H9 (cell line): ENCODE measurements around the gene CNOT6. TPM values are rescaled to one million over a fixed set of nuclear protein-coding genes. Genes with fewer than 3 reads are reported as not detected.

Experiments
- DNase-seq: peaks from one replicate; pipeline ENCODE4 v3.0.0-alpha.2; 2017
- H2AFZ ChIP-seq: one replicate; pipeline ENCODE4 v1.6.1; 2013; ENCODE audit warnings: mild to moderate bottlenecking, low read length, control low read depth, moderate library complexity
- H2AK5ac ChIP-seq: 2 replicates; pipeline ENCODE4 v1.6.1; 2013; ENCODE audit warnings: low read length, control low read depth, mixed read lengths; ENCODE audit not compliant: insufficient read length
- H2BK120ac ChIP-seq: one replicate; pipeline ENCODE4 v1.6.1; 2013; ENCODE audit warnings: low read depth, mild to moderate bottlenecking, low read length, control low read depth, inconsistent platforms; ENCODE audit not compliant: poor library complexity, severe bottlenecking
- H2BK12ac ChIP-seq: 2 replicates; pipeline ENCODE4 v1.6.1; 2013; ENCODE audit warnings: low read length, control low read depth, mixed read lengths, low read depth; ENCODE audit not compliant: insufficient read length
- H2BK15ac ChIP-seq: 2 replicates; pipeline ENCODE4 v1.6.1; 2013; ENCODE audit warnings: low read depth, low read length, control low read depth
- H2BK20ac ChIP-seq: one replicate; pipeline ENCODE4 v1.6.1; 2013; ENCODE audit warnings: low read depth, mild to moderate bottlenecking, low read length, control low read depth, inconsistent platforms; ENCODE audit not compliant: poor library complexity, severe bottlenecking
- H2BK5ac ChIP-seq: 2 replicates; pipeline ENCODE4 v1.6.1; 2013; ENCODE audit warnings: low read length, control low read depth, mixed read lengths; ENCODE audit not compliant: insufficient read length
- H3K14ac ChIP-seq: 2 replicates; pipeline ENCODE4 v1.6.1; 2013; ENCODE audit warnings: low read length, control low read depth; ENCODE audit not compliant: insufficient read depth
- H3K18ac ChIP-seq: 2 replicates; pipeline ENCODE4 v1.6.1; 2013; ENCODE audit warnings: low read depth, mild to moderate bottlenecking, mixed read lengths, low read length, control low read depth; ENCODE audit not compliant: insufficient read length
- H3K23ac ChIP-seq: 2 replicates; pipeline ENCODE4 v1.6.1; 2013; ENCODE audit warnings: low read length, control low read depth, mixed read lengths, low read depth; ENCODE audit not compliant: insufficient read length
- H3K23me2 ChIP-seq: 2 replicates; pipeline ENCODE4 v1.6.1; 2013; ENCODE audit warnings: low read depth, mild to moderate bottlenecking, mixed read lengths, low read length, control low read depth; ENCODE audit not compliant: insufficient read length, poor library complexity, severe bottlenecking
- H3K27ac ChIP-seq: 2 replicates; pipeline ENCODE4 v1.5.1; 2013; ENCODE audit warnings: low read length, control low read depth, mixed read lengths, low read depth; ENCODE audit not compliant: insufficient read length
- H3K27me3 ChIP-seq: 2 replicates; pipeline ENCODE4 v1.6.1; 2013; ENCODE audit warnings: low read length, control low read depth, inconsistent platforms; ENCODE audit not compliant: insufficient read depth
- H3K4ac ChIP-seq: 2 replicates; pipeline ENCODE4 v1.6.1; 2013; ENCODE audit warnings: low read depth, mild to moderate bottlenecking, control low read depth, inconsistent platforms, low read length, moderate library complexity
- H3K4me1 ChIP-seq: 2 replicates; pipeline ENCODE4 v1.6.1; 2013; ENCODE audit warnings: low read length, control low read depth, inconsistent platforms; ENCODE audit not compliant: insufficient read depth
- H3K4me2 ChIP-seq: 2 replicates; pipeline ENCODE4 v1.6.1; 2013; ENCODE audit warnings: low read length, control low read depth, mixed read lengths; ENCODE audit not compliant: insufficient read length, insufficient read depth
- H3K56ac ChIP-seq: 2 replicates; pipeline ENCODE4 v1.6.1; 2013; ENCODE audit warnings: low read depth, mild to moderate bottlenecking, mixed read lengths, low read length, control low read depth; ENCODE audit not compliant: insufficient read length
- H3K79me1 ChIP-seq: 2 replicates; pipeline ENCODE4 v1.6.1; 2013; ENCODE audit warnings: low read depth, mild to moderate bottlenecking, moderate library complexity, low read length, control low read depth, inconsistent platforms; ENCODE audit not compliant: insufficient read depth, poor library complexity, severe bottlenecking
- H3K79me2 ChIP-seq: 2 replicates; pipeline ENCODE4 v1.6.1; 2013; ENCODE audit warnings: low read length, control low read depth, inconsistent platforms; ENCODE audit not compliant: insufficient read depth
- H3K9ac ChIP-seq: 2 replicates; pipeline ENCODE4 v1.6.1; 2013; ENCODE audit warnings: low read length, control low read depth, mixed read lengths; ENCODE audit not compliant: insufficient read length; ENCODE audit errors: extremely low read depth
- H3K9me3 ChIP-seq: one replicate; pipeline ENCODE4 v1.6.1; 2013; ENCODE audit warnings: low read depth, low read length, inconsistent platforms; ENCODE audit not compliant: control insufficient read depth
- H3T11ph ChIP-seq: one replicate; pipeline ENCODE4 v1.6.1; 2013; ENCODE audit warnings: mild to moderate bottlenecking, low read length, control low read depth, inconsistent platforms
- H4K20me1 ChIP-seq: one replicate; pipeline ENCODE4 v1.6.1; 2013; ENCODE audit not compliant: control insufficient read depth, insufficient read length, insufficient read depth
- H4K5ac ChIP-seq: 2 replicates; pipeline ENCODE4 v1.6.1; 2013; ENCODE audit warnings: low read depth, mild to moderate bottlenecking, mixed read lengths, low read length, control low read depth; ENCODE audit not compliant: insufficient read length
- H4K8ac ChIP-seq: replicated peaks from 2 replicates; pipeline ENCODE4 v1.6.1; 2013; ENCODE audit warnings: low read length, control low read depth, mixed read lengths, low read depth; ENCODE audit not compliant: insufficient read length
- H4K91ac ChIP-seq: 2 replicates; pipeline ENCODE4 v1.6.1; 2013; ENCODE audit warnings: low read depth, mild to moderate bottlenecking, moderate library complexity, mixed read lengths, low read length, control low read depth; ENCODE audit not compliant: insufficient read length
- H3K27ac Mint-ChIP-seq, 3 experiments: 2 replicates in 2 of 3; 3 replicates in 1 of 3; pipeline ENCODE4 v1.8.0; 2020 to 2021; ENCODE audit warnings: mixed read lengths in 3 of 3, mild to moderate bottlenecking in 1 of 3, moderate library complexity in 1 of 3
- H3K27me3 Mint-ChIP-seq: 2 replicates; pipeline ENCODE4 v1.8.0; 2021; ENCODE audit warnings: low read depth, mild to moderate bottlenecking, moderate library complexity, mixed read lengths
- H3K36me3 Mint-ChIP-seq, 3 experiments: 2 replicates in 2 of 3; 3 replicates in 1 of 3; pipeline ENCODE4 v1.8.0; 2020 to 2021; ENCODE audit warnings: low read depth in 3 of 3, mixed read lengths in 3 of 3; ENCODE audit not compliant: insufficient read depth in 1 of 3
- H3K4me1 Mint-ChIP-seq, 2 experiments: 2 replicates each; pipeline ENCODE4 v1.8.0; 2020; ENCODE audit warnings: mixed read lengths in 2 of 2
- H3K4me3 Mint-ChIP-seq, 2 experiments: 2 replicates in 1 of 2; 3 replicates in 1 of 2; pipeline ENCODE4 v1.8.0; 2020 to 2021; ENCODE audit warnings: mild to moderate bottlenecking in 2 of 2, mixed read lengths in 2 of 2, moderate library complexity in 1 of 2
- H3K9me3 Mint-ChIP-seq, 2 experiments: 2 replicates in 1 of 2; 3 replicates in 1 of 2; pipeline ENCODE4 v1.8.0; 2020; ENCODE audit warnings: mild to moderate bottlenecking in 2 of 2, mixed read lengths in 2 of 2, moderate library complexity in 1 of 2
- WGBS: extraction: QIAGEN DNeasy Blood & Tissue Kit; methylation state at CpG from one replicate; pipeline ENCODE4 v1.1.7; 2013; ENCODE audit warnings: missing lambda C conversion rate, low lambda C conversion rate, mixed read lengths; ENCODE audit not compliant: insufficient read length; ENCODE audit errors: extremely low coverage; 5-methylcytosine and 5-hydroxymethylcytosine counted together
- total RNA-seq: library from RNA; stranded (reverse); gene quantifications from 2 replicates; pipeline ENCODE4 v1.2.1, GENCODE V29; 2021
- TF ChIP-seq, protein P1 (sequence below): fragments of 200-600 bp; sonication (generic); conservative IDR thresholded peaks from 3 replicates; pipeline ENCODE4 v1.8.0; 2021; ENCODE audit warnings: antibody characterized with exemption, mild to moderate bottlenecking

The CNOT6 gene
- total RNA-seq, 1 experiment from 2014 or later = 45.0 TPM

DNA sequence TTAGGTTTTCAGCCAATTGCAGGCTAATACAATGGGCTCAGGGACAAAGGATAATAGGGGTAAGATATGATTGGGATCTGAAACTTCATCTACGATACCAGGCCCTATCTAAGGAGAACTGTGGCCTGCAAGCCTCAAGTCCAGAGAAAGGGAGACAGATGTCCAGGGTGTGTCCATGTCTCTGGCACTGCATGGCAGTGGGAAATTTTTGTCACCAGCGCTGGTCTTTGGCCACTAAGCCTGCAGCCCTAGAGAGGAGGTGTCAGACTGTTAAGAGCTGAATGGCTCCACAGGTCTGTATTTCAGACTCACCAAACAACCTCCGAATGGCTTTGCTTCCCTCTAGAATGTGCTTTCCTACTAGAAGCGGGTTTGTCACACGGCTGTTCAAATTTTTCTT, 6.6 kb upstream of the CNOT6 start:
- no peak overlapping the region for H2BK12ac ChIP-seq
- no peak overlapping the region for H2BK20ac ChIP-seq
- H4K91ac ChIP-seq = no peak overlapping the region
- H2BK15ac ChIP-seq = no peak overlapping the region
- H3K4ac ChIP-seq = no peak overlapping the region
- H3K4me2 ChIP-seq = no peak overlapping the region
- no peaks in the 10 kb centered on the region for H3K9me3 ChIP-seq
- Mint-ChIP-seq H3K9me3 (peaks cover 5 to 35% of the 10 kb centered on the region in 2 experiments), H3K27me3 (peaks cover 5% of the 10 kb centered on the region), H3K4me1 (peaks cover 16 to 18% of the 10 kb centered on the region in 2 experiments), H3K36me3 (peaks cover 4 to 34% (median 24%) of the 10 kb centered on the region in 3 experiments), H3K4me3 (no peak overlapping the region), H3K27ac (no peak overlapping the region)
- no peak overlapping the region for H4K8ac ChIP-seq
- no peak overlapping the region for H3K27ac ChIP-seq
- H2BK5ac ChIP-seq = no peak overlapping the region
- no peak overlapping the region for H3T11ph ChIP-seq
- TF ChIP-seq, protein P1, sequence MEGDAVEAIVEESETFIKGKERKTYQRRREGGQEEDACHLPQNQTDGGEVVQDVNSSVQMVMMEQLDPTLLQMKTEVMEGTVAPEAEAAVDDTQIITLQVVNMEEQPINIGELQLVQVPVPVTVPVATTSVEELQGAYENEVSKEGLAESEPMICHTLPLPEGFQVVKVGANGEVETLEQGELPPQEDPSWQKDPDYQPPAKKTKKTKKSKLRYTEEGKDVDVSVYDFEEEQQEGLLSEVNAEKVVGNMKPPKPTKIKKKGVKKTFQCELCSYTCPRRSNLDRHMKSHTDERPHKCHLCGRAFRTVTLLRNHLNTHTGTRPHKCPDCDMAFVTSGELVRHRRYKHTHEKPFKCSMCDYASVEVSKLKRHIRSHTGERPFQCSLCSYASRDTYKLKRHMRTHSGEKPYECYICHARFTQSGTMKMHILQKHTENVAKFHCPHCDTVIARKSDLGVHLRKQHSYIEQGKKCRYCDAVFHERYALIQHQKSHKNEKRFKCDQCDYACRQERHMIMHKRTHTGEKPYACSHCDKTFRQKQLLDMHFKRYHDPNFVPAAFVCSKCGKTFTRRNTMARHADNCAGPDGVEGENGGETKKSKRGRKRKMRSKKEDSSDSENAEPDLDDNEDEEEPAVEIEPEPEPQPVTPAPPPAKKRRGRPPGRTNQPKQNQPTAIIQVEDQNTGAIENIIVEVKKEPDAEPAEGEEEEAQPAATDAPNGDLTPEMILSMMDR = no peak
- no peak overlapping the region for H3K56ac ChIP-seq
- H4K20me1 ChIP-seq = no peaks in the 10 kb centered on the region
- no peak overlapping the region for H3K14ac ChIP-seq
- H3K4me1 ChIP-seq = peaks cover 6% of the 10 kb centered on the region; the same call in 1 of the 2 replicates
- no peak overlapping the region for H2BK120ac ChIP-seq
- no peaks in the 10 kb centered on the region; the same call in 1 of the 2 replicates for H3K27me3 ChIP-seq
- no peak overlapping the region for H3K23ac ChIP-seq
- no peaks in the 10 kb centered on the region for H3K23me2 ChIP-seq
- no peak overlapping the region for H4K5ac ChIP-seq
- H3K18ac ChIP-seq = no peak overlapping the region
- H2AK5ac ChIP-seq = no peak overlapping the region
- no peak overlapping the region for H2AFZ ChIP-seq
- no peak overlapping the region for H3K9ac ChIP-seq
- no peaks in the 10 kb centered on the region for H3K79me2 ChIP-seq
- no CpG with 5 or more reads among the region's 5 CpGs for WGBS
- DNase-seq = no peak
- H3K79me1 ChIP-seq = no peaks in the 10 kb centered on the region
